Measurements from ENCODE around the gene C16orf87. TPM values are rescaled to one million over a fixed set of nuclear protein-coding genes. Genes with fewer than 3 reads are reported as not detected.

C16orf87 gene
- polyA plus RNA-seq, 1 donor from 2014 or later: 27.5 TPM

DNA sequence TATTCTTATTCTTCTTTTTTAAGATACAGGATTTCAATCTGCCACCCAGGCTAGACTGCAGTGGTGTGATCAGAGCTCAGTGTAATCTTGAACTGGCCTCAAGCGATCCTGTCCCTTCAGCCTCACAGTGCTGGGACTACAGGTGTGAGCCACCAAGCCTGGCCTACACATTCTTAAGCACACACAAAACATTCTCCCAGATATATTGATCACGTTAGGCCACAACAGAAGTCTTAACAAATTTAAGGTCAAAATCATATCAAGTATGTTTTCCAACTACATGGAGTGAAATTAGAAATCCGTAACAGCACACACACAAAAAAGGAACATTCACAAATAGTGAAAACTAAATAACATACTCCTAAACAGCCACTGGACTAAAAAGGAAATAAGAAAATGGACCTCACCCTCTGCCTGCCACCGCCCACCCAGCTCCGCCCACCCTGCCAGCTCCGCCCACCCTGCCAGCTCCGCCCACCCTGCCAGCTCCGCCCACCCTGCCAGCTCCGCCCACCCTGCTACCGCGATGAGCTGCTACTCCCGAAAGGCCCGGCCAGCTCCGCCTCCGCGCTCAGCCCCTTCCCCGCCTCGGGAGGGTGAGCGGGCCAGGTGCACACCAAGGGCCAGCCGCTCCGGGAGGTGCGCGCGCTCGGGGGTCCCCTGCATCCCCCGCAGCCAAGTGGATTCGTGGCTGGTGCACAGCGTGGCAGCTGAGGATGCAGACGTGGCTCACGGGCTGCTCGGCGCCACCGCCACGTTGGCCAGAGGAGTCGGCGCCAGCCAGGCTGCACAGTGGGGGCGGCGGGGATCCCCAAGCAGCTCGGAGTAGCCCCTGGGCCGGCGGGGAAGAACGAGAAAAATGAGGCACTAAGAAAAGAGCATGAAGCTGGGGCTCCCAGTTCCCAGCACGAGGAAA is 41.2 kb downstream of the C16orf87 start:
- TF ChIP-seq, protein P1, sequence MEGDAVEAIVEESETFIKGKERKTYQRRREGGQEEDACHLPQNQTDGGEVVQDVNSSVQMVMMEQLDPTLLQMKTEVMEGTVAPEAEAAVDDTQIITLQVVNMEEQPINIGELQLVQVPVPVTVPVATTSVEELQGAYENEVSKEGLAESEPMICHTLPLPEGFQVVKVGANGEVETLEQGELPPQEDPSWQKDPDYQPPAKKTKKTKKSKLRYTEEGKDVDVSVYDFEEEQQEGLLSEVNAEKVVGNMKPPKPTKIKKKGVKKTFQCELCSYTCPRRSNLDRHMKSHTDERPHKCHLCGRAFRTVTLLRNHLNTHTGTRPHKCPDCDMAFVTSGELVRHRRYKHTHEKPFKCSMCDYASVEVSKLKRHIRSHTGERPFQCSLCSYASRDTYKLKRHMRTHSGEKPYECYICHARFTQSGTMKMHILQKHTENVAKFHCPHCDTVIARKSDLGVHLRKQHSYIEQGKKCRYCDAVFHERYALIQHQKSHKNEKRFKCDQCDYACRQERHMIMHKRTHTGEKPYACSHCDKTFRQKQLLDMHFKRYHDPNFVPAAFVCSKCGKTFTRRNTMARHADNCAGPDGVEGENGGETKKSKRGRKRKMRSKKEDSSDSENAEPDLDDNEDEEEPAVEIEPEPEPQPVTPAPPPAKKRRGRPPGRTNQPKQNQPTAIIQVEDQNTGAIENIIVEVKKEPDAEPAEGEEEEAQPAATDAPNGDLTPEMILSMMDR (IDR thresholded peaks at IDR 0.05; ENCODE audit: poor library complexity, severe bottlenecking): no peak
- TF ChIP-seq POLR2AphosphoS5 (IDR thresholded peaks at IDR 0.05): peak; percentile 31
- no peak for TF ChIP-seq EZH2 (IDR thresholded peaks at IDR 0.05; ENCODE audit: borderline replicate concordance, insufficient read depth, low read length, poor library complexity, severe bottlenecking)
- no peak for TF ChIP-seq TAF1 (IDR thresholded peaks at IDR 0.05; ENCODE audit: low read depth)
- TF ChIP-seq, protein P2, sequence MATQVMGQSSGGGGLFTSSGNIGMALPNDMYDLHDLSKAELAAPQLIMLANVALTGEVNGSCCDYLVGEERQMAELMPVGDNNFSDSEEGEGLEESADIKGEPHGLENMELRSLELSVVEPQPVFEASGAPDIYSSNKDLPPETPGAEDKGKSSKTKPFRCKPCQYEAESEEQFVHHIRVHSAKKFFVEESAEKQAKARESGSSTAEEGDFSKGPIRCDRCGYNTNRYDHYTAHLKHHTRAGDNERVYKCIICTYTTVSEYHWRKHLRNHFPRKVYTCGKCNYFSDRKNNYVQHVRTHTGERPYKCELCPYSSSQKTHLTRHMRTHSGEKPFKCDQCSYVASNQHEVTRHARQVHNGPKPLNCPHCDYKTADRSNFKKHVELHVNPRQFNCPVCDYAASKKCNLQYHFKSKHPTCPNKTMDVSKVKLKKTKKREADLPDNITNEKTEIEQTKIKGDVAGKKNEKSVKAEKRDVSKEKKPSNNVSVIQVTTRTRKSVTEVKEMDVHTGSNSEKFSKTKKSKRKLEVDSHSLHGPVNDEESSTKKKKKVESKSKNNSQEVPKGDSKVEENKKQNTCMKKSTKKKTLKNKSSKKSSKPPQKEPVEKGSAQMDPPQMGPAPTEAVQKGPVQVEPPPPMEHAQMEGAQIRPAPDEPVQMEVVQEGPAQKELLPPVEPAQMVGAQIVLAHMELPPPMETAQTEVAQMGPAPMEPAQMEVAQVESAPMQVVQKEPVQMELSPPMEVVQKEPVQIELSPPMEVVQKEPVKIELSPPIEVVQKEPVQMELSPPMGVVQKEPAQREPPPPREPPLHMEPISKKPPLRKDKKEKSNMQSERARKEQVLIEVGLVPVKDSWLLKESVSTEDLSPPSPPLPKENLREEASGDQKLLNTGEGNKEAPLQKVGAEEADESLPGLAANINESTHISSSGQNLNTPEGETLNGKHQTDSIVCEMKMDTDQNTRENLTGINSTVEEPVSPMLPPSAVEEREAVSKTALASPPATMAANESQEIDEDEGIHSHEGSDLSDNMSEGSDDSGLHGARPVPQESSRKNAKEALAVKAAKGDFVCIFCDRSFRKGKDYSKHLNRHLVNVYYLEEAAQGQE (IDR thresholded peaks at IDR 0.05; ENCODE audit: borderline replicate concordance): no peak
- TF ChIP-seq RAD21 (conservative IDR thresholded peaks at IDR 0.05): no peak
- H2AFZ ChIP-seq (ENCODE audit: low read depth, low read length): no peak overlapping the region
- no peaks in the 10 kb centered on the region for H3K9me3 ChIP-seq (ENCODE audit: low read length)
- H3K9ac ChIP-seq (ENCODE audit: low read length): peak overlapping the region; percentile 56
- no peak overlapping the region for H3K27ac ChIP-seq (ENCODE audit: low read length)
- H4K20me1 ChIP-seq (ENCODE audit: insufficient read depth): no peaks in the 10 kb centered on the region
- H3K9me2 ChIP-seq (ENCODE audit: insufficient read depth, low read length): no peaks in the 10 kb centered on the region
- H3K79me2 ChIP-seq (replicated peaks; ENCODE audit: insufficient read depth, low read length): no peaks in the 10 kb centered on the region
- no peak overlapping the region for H3K4me2 ChIP-seq (ENCODE audit: low read length)
- H3F3A ChIP-seq (ENCODE audit: insufficient read depth, low read length, poor library complexity, severe bottlenecking): no peaks in the 10 kb centered on the region
- H3K36me3 ChIP-seq (ENCODE audit: insufficient read depth, low read length): no peaks in the 10 kb centered on the region
- peak overlapping the region; percentile 66 for H3K4me3 ChIP-seq (ENCODE audit: low read length)
- no peaks in the 10 kb centered on the region for H3K27me3 ChIP-seq (ENCODE audit: insufficient read depth, low read depth, low read length)

DNA sequence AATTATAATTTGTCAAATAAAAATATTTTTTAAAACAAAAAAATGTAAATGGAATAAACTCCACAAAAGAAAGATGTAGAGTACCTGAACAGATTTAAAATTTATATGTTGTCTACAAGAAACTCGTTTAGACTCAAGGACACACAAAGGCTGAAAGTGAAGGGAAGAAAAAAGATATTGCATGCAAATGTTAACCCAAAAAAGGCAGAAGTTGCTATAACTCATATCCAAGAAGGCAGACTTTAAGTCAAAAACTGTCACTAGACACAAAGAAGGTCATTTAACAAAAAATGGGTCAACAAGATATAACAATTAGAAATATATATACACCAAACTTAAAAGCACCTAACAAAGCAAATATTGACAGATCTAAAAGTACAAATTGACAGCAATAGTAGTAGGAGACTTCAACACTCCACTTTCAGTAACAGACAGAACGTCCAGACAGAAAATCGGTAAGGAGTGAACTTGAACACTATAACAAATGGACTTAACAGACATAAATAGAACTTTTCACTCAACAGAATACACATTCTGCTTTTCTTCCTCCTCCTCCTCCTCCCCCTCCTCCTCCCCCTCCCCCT is 42.0 kb downstream of the C16orf87 start:
- no peak overlapping the region for H3K27ac ChIP-seq (ENCODE audit: low read length)
- no peak overlapping the region for H2AFZ ChIP-seq (ENCODE audit: low read depth, low read length)
- H3K9me3 ChIP-seq (ENCODE audit: low read length): no peaks in the 10 kb centered on the region
- no peak overlapping the region for H3K9ac ChIP-seq (ENCODE audit: low read length)
- no peaks in the 10 kb centered on the region for H3K9me2 ChIP-seq (ENCODE audit: insufficient read depth, low read length)
- TF ChIP-seq TAF1 (IDR thresholded peaks at IDR 0.05; ENCODE audit: low read depth) (no peak), SMC3 (conservative IDR thresholded peaks at IDR 0.05; ENCODE audit: poor library complexity) (no peak), EZH2 (IDR thresholded peaks at IDR 0.05; ENCODE audit: borderline replicate concordance, insufficient read depth, low read length, poor library complexity, severe bottlenecking) (no peak), MXI1 (conservative IDR thresholded peaks at IDR 0.05; ENCODE audit: poor library complexity, severe bottlenecking) (no peak), POLR2AphosphoS5 (IDR thresholded peaks at IDR 0.05) (no peak), EP300 (conservative IDR thresholded peaks at IDR 0.05; ENCODE audit: poor library complexity, severe bottlenecking) (no peak), RAD21 (conservative IDR thresholded peaks at IDR 0.05) (no peak)
- TF ChIP-seq, protein P2 (IDR thresholded peaks at IDR 0.05; ENCODE audit: borderline replicate concordance): no peak
- TF ChIP-seq, protein P1 (IDR thresholded peaks at IDR 0.05; ENCODE audit: poor library complexity, severe bottlenecking): no peak
- no peaks in the 10 kb centered on the region for H3K79me2 ChIP-seq (replicated peaks; ENCODE audit: insufficient read depth, low read length)
- H3K4me3 ChIP-seq (ENCODE audit: low read length): no peak overlapping the region
- H3F3A ChIP-seq (ENCODE audit: insufficient read depth, low read length, poor library complexity, severe bottlenecking): no peaks in the 10 kb centered on the region
- H3K27me3 ChIP-seq (ENCODE audit: insufficient read depth, low read depth, low read length): no peaks in the 10 kb centered on the region
- no peaks in the 10 kb centered on the region for H4K20me1 ChIP-seq (ENCODE audit: insufficient read depth)
- H3K4me2 ChIP-seq (ENCODE audit: low read length): no peak overlapping the region
- no peaks in the 10 kb centered on the region for H3K36me3 ChIP-seq (ENCODE audit: insufficient read depth, low read length)

Measured in neural cell (in vitro differentiated cells).